MM.1S (cell line): ENCODE measurements around the gene ZFYVE21.

Experiments used
- EZH2 ChIP-seq: fragments of 300-600 bp; sonication (generic); optimal IDR thresholded peaks from 2 replicates; pipeline ENCODE3; 2017; ENCODE audit warnings: low read depth, mild to moderate bottlenecking, antibody characterized with exemption, low read length, mixed read lengths
- TF ChIP-seq, protein P1 (sequence below): fragments of 300-600 bp; sonication (generic); IDR thresholded peaks from 2 replicates; pipeline ENCODE4 v1.5.1; 2016; ENCODE audit warnings: antibody characterized with exemption, low read length, mixed read lengths

DNA sequence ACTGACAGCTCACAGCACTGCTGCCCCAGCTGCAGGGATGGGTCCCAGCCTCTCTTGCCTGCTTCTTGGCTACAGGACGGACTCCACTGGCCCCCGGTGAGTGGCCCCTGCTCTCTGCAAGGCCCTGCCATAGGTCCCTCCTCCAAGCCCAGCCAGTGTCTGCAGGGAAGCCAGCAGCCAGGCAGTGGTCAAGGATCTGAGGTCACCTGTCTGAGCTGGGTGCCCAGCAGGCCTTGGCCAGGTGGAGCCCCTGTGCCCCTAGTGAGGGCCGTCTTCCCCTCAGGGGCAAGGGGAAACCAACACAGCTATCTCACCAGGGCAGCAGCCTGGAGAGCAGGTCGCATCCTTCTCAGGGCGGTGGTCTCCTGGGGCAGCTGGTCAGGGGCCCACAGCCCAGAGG, 13.5 kb upstream of the ZFYVE21 start:
- TF ChIP-seq, protein P1, sequence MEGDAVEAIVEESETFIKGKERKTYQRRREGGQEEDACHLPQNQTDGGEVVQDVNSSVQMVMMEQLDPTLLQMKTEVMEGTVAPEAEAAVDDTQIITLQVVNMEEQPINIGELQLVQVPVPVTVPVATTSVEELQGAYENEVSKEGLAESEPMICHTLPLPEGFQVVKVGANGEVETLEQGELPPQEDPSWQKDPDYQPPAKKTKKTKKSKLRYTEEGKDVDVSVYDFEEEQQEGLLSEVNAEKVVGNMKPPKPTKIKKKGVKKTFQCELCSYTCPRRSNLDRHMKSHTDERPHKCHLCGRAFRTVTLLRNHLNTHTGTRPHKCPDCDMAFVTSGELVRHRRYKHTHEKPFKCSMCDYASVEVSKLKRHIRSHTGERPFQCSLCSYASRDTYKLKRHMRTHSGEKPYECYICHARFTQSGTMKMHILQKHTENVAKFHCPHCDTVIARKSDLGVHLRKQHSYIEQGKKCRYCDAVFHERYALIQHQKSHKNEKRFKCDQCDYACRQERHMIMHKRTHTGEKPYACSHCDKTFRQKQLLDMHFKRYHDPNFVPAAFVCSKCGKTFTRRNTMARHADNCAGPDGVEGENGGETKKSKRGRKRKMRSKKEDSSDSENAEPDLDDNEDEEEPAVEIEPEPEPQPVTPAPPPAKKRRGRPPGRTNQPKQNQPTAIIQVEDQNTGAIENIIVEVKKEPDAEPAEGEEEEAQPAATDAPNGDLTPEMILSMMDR = no peak
- no peak for TF ChIP-seq EZH2
